GM12801 (cell line): ENCODE data around the gene REM2.

Source experiments
- TF ChIP-seq, protein P1 (sequence below): IDR thresholded peaks from one replicate; pipeline ENCODE4 v1.5.1; 2011; ENCODE audit warnings: control low read depth; ENCODE audit not compliant: insufficient read length; ENCODE audit errors: extremely low read depth

REM2 gene

DNA sequence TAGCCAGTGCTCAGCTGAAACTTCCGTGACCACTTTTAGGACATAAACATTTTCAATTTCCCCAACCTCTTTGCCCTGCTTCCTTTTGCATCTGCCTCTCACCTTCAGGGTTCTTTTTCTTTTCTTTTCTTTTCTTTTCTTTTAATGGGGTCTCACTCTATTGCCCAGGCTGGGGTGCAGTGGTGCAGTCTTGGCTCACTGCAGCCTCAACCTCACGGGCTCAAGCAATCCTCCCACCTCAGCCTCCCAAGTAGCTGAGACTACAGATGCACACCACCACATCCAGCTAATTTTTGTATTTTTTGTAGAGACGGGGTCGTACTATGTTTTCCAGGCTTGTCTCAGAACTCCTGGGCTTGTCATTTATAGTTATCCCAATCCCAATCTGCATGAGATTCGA is 16.1 kb upstream of the REM2 start:
- TF ChIP-seq, protein P1, sequence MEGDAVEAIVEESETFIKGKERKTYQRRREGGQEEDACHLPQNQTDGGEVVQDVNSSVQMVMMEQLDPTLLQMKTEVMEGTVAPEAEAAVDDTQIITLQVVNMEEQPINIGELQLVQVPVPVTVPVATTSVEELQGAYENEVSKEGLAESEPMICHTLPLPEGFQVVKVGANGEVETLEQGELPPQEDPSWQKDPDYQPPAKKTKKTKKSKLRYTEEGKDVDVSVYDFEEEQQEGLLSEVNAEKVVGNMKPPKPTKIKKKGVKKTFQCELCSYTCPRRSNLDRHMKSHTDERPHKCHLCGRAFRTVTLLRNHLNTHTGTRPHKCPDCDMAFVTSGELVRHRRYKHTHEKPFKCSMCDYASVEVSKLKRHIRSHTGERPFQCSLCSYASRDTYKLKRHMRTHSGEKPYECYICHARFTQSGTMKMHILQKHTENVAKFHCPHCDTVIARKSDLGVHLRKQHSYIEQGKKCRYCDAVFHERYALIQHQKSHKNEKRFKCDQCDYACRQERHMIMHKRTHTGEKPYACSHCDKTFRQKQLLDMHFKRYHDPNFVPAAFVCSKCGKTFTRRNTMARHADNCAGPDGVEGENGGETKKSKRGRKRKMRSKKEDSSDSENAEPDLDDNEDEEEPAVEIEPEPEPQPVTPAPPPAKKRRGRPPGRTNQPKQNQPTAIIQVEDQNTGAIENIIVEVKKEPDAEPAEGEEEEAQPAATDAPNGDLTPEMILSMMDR, result no peak

DNA sequence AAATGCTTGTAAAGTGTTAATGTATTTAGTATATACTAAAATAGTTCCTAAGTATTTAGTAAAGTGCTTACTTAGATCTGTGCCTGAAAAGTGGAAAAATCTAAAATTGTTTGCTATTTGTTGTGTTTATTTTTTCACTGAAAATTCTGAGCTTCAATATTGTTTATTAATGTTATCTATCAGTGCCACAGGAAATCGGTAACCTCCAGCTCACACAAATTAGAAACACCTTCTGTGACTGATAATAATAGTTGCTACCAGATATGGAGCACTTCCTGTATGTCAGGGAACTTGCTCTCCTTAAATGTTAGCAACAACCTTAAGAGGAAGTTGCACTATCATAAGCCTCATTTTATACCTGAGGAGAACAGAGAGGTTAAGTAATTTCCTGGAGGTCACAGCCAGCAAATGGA is 12.2 kb upstream of the REM2 start:
- TF ChIP-seq, protein P1, result no peak

DNA sequence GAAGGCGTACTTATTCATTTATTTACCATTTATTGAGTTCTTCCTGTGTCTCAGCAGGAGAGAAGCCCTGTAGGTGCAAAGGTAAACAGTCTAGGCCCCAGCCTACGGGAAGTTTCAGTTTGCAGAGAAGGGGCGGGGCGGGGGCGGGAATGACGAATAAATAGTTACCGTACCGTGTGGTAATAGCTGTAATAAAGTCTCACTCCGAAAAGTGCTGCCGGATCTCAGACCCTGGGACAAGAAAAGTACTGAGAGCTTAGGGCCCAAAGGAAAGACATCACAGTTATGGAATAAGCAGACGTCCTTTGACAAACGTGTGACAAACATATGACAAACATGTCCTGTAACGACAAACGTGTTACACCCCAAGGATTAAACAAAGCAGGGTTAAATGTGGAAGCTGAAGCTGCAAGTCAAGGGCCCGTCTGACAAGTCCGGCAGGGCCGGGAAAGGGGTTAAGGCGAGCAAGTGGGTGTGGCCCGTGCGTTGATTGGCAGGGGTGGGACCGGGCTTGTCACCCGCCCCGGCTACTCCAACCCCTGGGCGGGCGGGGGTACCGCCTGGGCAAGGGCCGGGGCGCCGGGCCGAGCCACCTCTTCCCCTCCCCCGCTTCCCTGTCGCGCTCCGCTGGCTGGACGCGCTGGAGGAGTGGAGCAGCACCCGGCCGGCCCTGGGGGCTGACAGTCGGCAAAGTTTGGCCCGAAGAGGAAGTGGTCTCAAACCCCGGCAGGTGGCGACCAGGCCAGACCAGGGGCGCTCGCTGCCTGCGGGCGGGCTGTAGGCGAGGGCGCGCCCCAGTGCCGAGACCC is 11.6 kb upstream of the REM2 start, which contains the start of gene LRP10:
LRP10 (plus strand) TSS at position 517 of the 809 bp plus-strand sequence. CDS start 564 bp downstream, outside the sequence.
- TF ChIP-seq, protein P1, result no peak

DNA sequence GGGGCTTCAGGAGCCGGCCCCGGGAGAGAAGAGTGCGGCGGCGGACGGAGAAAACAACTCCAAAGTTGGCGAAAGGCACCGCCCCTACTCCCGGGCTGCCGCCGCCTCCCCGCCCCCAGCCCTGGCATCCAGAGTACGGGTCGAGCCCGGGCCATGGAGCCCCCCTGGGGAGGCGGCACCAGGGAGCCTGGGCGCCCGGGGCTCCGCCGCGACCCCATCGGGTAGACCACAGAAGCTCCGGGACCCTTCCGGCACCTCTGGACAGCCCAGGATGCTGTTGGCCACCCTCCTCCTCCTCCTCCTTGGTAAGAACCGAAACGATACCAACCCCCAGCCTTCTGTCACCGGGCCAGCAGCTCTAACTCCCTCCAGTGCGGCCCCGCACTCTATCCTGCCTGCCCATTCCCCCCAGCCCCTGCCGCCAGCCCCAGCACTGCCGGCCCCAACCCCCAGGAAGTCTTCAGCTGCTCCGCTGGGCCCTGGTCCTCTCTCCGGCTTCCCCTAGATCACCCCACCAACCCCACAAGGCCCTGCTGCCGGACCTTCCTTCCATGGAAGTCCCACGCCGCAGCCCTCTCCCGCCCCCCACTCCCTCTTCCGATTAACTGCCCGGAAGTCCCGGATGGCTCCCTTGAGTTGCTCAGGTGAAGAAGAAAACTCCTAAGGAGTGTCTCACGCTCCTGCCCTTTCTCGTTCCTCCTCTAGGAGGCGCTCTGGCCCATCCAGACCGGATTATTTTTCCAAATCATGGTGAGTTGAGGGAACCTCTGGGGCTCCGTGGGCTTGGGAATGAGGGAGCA is 10.8 kb upstream of the REM2 start:
- TF ChIP-seq, protein P1, result peak; percentile 65

DNA sequence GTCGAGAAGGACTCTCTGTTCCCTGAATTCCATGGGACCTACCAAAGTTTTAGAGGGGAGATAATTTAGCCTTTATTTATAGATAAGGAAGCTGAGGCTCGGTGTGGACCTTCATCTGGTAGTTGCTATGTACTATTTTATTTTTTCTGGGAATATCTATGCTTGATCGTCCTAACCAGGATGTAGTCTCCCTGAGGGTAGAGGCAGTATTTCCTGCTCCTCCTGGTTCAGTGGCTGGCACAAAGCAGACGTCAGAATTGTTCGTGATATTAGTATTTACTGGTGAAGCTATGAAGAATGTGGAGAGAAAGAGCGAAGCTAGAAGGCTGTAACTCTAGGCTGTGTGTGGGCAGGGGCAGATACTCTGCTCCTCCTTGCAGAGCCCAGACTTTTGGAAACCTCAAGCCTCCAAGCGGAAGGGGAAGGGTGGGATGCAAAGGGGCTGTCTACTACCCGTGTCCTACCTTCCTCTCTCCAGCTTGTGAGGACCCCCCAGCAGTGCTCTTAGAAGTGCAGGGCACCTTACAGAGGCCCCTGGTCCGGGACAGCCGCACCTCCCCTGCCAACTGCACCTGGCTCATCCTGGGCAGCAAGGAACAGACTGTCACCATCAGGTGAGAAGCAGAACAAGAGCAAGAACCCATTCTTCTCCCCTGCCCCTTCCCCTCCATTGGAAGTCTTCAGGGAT is 10.0 kb upstream of the REM2 start:
- TF ChIP-seq, protein P1, result no peak

DNA sequence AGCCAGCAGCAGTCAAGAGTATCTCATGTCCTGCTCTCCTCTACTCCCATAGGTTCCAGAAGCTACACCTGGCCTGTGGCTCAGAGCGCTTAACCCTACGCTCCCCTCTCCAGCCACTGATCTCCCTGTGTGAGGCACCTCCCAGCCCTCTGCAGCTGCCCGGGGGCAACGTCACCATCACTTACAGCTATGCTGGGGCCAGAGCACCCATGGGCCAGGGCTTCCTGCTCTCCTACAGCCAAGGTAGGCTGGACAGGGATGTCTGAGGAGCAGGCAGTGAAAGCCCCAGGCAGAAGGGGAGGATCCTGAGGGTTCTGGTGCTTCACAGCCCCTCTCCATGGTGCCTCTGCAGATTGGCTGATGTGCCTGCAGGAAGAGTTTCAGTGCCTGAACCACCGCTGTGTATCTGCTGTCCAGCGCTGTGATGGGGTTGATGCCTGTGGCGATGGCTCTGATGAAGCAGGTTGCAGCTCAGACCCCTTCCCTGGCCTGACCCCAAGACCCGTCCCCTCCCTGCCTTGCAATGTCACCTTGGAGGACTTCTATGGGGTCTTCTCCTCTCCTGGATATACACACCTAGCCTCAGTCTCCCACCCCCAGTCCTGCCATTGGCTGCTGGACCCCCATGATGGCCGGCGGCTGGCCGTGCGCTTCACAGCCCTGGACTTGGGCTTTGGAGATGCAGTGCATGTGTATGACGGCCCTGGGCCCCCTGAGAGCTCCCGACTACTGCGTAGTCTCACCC is 7.8 kb upstream of the REM2 start:
- TF ChIP-seq, protein P1, result no peak
